Measurements from ENCODE around the gene RALGAPA2. TPM values are rescaled to one million over a fixed set of nuclear protein-coding genes. Genes with fewer than 3 reads are reported as not detected.

RALGAPA2 gene
- total and polyA plus RNA-seq, 2 donors (not counting 1 experiment from before 2014, with no cell fraction given) = 1.2 to 7.6 TPM

GRCh38 chr20:20395087-20395486, 317.4 kb downstream of the RALGAPA2 start:
- peaks cover 5% of the 10 kb centered on the region for H3K4me1 ChIP-seq (ENCODE audit: control insufficient read depth, extremely low read depth, insufficient read depth, low read length)
- H3K4me3 ChIP-seq (replicated peaks in 1 of 4; ENCODE audit: control extremely low read depth in 1 of 4, insufficient read depth in 1 of 4, low read depth in 3 of 4, low read length in 4 of 4) = no peak overlapping the region
- H4K20me1 ChIP-seq (ENCODE audit: control insufficient read depth, extremely low read depth, insufficient read depth, low read length) = no peaks in the 10 kb centered on the region
- H3K27ac ChIP-seq (ENCODE audit: insufficient read depth, low read length) = no peak overlapping the region
- no peak for DNase-seq (ENCODE audit: low read depth in 2 of 2)
- H3K9me3 ChIP-seq (ENCODE audit: control insufficient read depth, insufficient read depth, low read depth, low read length) = no peaks in the 10 kb centered on the region
- TF ChIP-seq CTCF (conservative IDR thresholded peaks at IDR 0.05 in 1 of 2, IDR thresholded peaks at IDR 0.05 in 1 of 2; ENCODE audit: low read depth in 1 of 2, low read length in 2 of 2) = no peak
- no peak for TF ChIP-seq EZH2 (IDR thresholded peaks at IDR 0.05; ENCODE audit: low read length, missing control alignments)
- no peak overlapping the region for H3K4me2 ChIP-seq (ENCODE audit: extremely low read depth, insufficient read depth, low read length)
- H2AFZ ChIP-seq (ENCODE audit: low read length) = no peak overlapping the region
- H3K9ac ChIP-seq (ENCODE audit: insufficient read depth, low read length) = no peak overlapping the region
- H3K27me3 ChIP-seq (ENCODE audit: control insufficient read depth, insufficient read depth, low read length) = no peaks in the 10 kb centered on the region
- no peaks in the 10 kb centered on the region for H3K36me3 ChIP-seq (ENCODE audit: control insufficient read depth, insufficient read depth, low read length)
- H3K79me2 ChIP-seq (ENCODE audit: control insufficient read depth, insufficient read depth, low read length) = no peaks in the 10 kb centered on the region

GRCh38 chr20:20393207-20394120, 319.0 kb downstream of the RALGAPA2 start:
- H3K4me1 ChIP-seq (ENCODE audit: control insufficient read depth, extremely low read depth, insufficient read depth, low read length) = peaks cover 5% of the 10 kb centered on the region
- H3K79me2 ChIP-seq (ENCODE audit: control insufficient read depth, insufficient read depth, low read length) = no peaks in the 10 kb centered on the region
- peak overlapping the region; percentile 8 for H3K9ac ChIP-seq (ENCODE audit: insufficient read depth, low read length)
- no peak overlapping the region for H2AFZ ChIP-seq (ENCODE audit: low read length)
- TF ChIP-seq CTCF (conservative IDR thresholded peaks at IDR 0.05 in 1 of 2, IDR thresholded peaks at IDR 0.05 in 1 of 2; ENCODE audit: low read depth in 1 of 2, low read length in 2 of 2) (no peak), EZH2 (IDR thresholded peaks at IDR 0.05; ENCODE audit: low read length, missing control alignments) (no peak)
- H3K36me3 ChIP-seq (ENCODE audit: control insufficient read depth, insufficient read depth, low read length) = no peaks in the 10 kb centered on the region
- no peaks in the 10 kb centered on the region for H4K20me1 ChIP-seq (ENCODE audit: control insufficient read depth, extremely low read depth, insufficient read depth, low read length)
- H3K9me3 ChIP-seq (ENCODE audit: control insufficient read depth, insufficient read depth, low read depth, low read length) = no peaks in the 10 kb centered on the region
- H3K27ac ChIP-seq (ENCODE audit: insufficient read depth, low read length) = no peak overlapping the region
- no peak overlapping the region for H3K4me3 ChIP-seq (replicated peaks in 1 of 4; ENCODE audit: control extremely low read depth in 1 of 4, insufficient read depth in 1 of 4, low read depth in 3 of 4, low read length in 4 of 4)
- H3K4me2 ChIP-seq (ENCODE audit: extremely low read depth, insufficient read depth, low read length) = no peak overlapping the region
- DNase-seq (ENCODE audit: low read depth in 2 of 2) = peak; percentile 44 to 51
- no peaks in the 10 kb centered on the region for H3K27me3 ChIP-seq (ENCODE audit: control insufficient read depth, insufficient read depth, low read length)

GRCh38 chr20:20391766-20392165, 320.7 kb downstream of the RALGAPA2 start:
- no peaks in the 10 kb centered on the region for H3K79me2 ChIP-seq (ENCODE audit: control insufficient read depth, insufficient read depth, low read length)
- DNase-seq (ENCODE audit: low read depth in 2 of 2) = no peak
- no peak overlapping the region for H3K4me3 ChIP-seq (replicated peaks in 1 of 4; ENCODE audit: control extremely low read depth in 1 of 4, insufficient read depth in 1 of 4, low read depth in 3 of 4, low read length in 4 of 4)
- H3K4me2 ChIP-seq (ENCODE audit: extremely low read depth, insufficient read depth, low read length) = no peak overlapping the region
- no peaks in the 10 kb centered on the region for H3K9me3 ChIP-seq (ENCODE audit: control insufficient read depth, insufficient read depth, low read depth, low read length)
- H3K27me3 ChIP-seq (ENCODE audit: control insufficient read depth, insufficient read depth, low read length) = no peaks in the 10 kb centered on the region
- no peaks in the 10 kb centered on the region for H4K20me1 ChIP-seq (ENCODE audit: control insufficient read depth, extremely low read depth, insufficient read depth, low read length)
- no peak overlapping the region for H3K9ac ChIP-seq (ENCODE audit: insufficient read depth, low read length)
- peaks cover 5% of the 10 kb centered on the region for H3K4me1 ChIP-seq (ENCODE audit: control insufficient read depth, extremely low read depth, insufficient read depth, low read length)
- no peak for TF ChIP-seq EZH2 (IDR thresholded peaks at IDR 0.05; ENCODE audit: low read length, missing control alignments)
- TF ChIP-seq CTCF (conservative IDR thresholded peaks at IDR 0.05 in 1 of 2, IDR thresholded peaks at IDR 0.05 in 1 of 2; ENCODE audit: low read depth in 1 of 2, low read length in 2 of 2) = no peak
- H3K27ac ChIP-seq (ENCODE audit: insufficient read depth, low read length) = no peak overlapping the region
- H3K36me3 ChIP-seq (ENCODE audit: control insufficient read depth, insufficient read depth, low read length) = no peaks in the 10 kb centered on the region
- no peak overlapping the region for H2AFZ ChIP-seq (ENCODE audit: low read length)
